ENCODE measurements around the gene BABAM2. TPM values are rescaled to one million over a fixed set of nuclear protein-coding genes. Genes with fewer than 3 reads are reported as not detected.
"Not testable (repeated sequence)": the region's sequence is repeated elsewhere in the genome, so short reads cannot be mapped to it uniquely, and the experiment has no call there.

BABAM2 gene
- total and polyA plus RNA-seq, 2 donors = 17.4 to 34.8 TPM

DNA sequence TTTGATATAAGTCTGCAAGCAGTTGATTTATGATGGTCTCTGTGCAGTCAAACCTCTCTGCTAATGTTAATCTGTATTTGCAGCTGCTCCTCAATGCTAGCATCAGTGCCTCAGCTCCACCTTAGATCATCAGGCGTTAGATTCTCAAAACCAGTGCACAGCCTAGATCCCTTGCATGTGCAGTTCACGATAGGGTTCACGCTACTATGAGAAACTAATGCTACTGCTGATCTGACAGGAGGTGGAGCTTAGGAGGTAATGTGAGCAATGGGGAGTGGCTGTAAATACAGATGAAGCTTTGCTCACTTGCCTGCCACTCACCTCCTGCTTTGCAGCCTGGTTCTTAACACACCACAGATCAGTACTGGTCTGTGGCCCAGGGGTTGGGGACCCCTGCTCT, 18.7 kb upstream of the BABAM2 start:
- no peaks in the 10 kb centered on the region for H3K36me3 ChIP-seq (ENCODE audit: control insufficient read depth in 2 of 2, insufficient read depth in 2 of 2, low read length in 1 of 2)
- 99% methylated on average over 3 of the region's 3 CpGs for WGBS
- H3K9me3 ChIP-seq (ENCODE audit: control insufficient read depth in 2 of 2, insufficient read depth in 1 of 2, low read length in 1 of 2) = no peaks in the 10 kb centered on the region
- no peaks in the 10 kb centered on the region for H3K4me1 ChIP-seq (ENCODE audit: control insufficient read depth in 2 of 2, insufficient read depth in 2 of 2, low read length in 2 of 2)
- H3K27me3 ChIP-seq (ENCODE audit: control insufficient read depth in 2 of 2, insufficient read depth in 1 of 2, low read length in 1 of 2) = no peaks in the 10 kb centered on the region
- no peak overlapping the region for H3K4me3 ChIP-seq (ENCODE audit: low read length in 2 of 2)
- no peak for DNase-seq (ENCODE audit: low read depth in 6 of 9, low spot score in 9 of 9)
- no peak overlapping the region for H3K27ac ChIP-seq (ENCODE audit: low read depth in 1 of 2, low read length in 1 of 2)

DNA sequence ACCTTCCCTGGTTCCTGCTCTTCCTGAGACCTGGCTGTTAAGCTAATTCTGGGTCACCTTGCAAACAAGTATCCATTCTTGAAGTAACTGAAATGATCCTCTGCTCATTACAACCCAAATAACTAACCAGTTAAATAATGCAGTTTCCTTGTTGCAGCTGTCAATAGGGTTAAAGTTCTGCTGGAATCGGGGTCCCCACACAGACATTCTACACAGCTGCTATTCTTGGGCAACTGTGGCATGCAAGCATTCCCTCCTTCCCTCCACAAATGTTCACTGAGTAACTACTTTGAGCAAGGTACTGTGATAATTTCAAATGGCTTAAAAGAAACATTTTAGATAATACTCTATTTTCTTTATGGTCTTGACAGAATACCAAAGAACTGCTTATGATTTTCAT, 17.4 kb upstream of the BABAM2 start:
- 95% methylated on average over 1 of the region's 1 CpG for WGBS
- Histone ChIP-seq H3K4me1 (ENCODE audit: control insufficient read depth in 2 of 2, insufficient read depth in 2 of 2, low read length in 2 of 2) (no peaks in the 10 kb centered on the region), H3K27ac (ENCODE audit: low read depth in 1 of 2, low read length in 1 of 2) (no peak overlapping the region), H3K36me3 (ENCODE audit: control insufficient read depth in 2 of 2, insufficient read depth in 2 of 2, low read length in 1 of 2) (no peaks in the 10 kb centered on the region), H3K27me3 (ENCODE audit: control insufficient read depth in 2 of 2, insufficient read depth in 1 of 2, low read length in 1 of 2) (no peaks in the 10 kb centered on the region), H3K4me3 (ENCODE audit: low read length in 2 of 2) (no peak overlapping the region), H3K9me3 (ENCODE audit: control insufficient read depth in 2 of 2, insufficient read depth in 1 of 2, low read length in 1 of 2) (no peaks in the 10 kb centered on the region)
- no peak for DNase-seq (ENCODE audit: low read depth in 6 of 9, low spot score in 9 of 9)

DNA sequence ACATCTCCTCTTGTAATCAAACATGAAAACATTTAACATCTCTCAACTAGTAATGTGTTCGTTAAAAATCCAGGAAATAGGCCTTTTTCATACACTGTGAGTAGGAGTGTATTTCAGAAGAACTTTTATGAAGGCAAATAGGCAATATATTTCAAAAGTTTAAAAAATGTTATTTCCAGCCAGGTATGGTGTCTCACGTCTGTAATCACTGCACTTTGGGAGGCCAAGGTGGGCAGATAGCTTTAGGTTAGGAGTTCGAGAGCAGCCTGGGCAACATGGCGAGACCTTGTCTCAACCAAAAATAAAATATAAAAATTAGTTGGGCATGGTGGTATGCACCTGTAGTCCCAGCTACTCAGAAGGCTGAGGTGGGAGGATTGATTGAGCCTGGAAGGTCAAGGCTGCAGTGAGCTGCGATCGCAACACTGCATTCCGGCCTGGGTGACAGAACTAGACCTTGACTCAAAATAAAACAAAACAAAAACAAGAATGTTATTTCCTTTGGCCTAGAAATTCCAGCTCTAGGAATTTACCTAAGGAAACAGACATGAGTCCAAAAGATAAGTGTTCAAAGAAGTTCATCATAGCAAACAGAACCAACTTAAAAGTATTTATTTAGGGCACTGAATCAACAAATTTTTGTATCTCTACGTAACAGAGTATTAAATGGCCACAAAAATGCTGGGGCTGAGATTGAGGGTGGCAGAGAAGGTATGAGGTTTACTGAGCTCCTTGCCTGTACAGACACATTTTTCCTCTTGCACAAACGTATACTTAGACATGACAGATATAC, 15.2 kb upstream of the BABAM2 start:
- Histone ChIP-seq H3K36me3 (ENCODE audit: control insufficient read depth in 2 of 2, insufficient read depth in 2 of 2, low read length in 1 of 2) (no peaks in the 10 kb centered on the region), H3K9me3 (ENCODE audit: control insufficient read depth in 2 of 2, insufficient read depth in 1 of 2, low read length in 1 of 2) (no peaks in the 10 kb centered on the region), H3K4me1 (ENCODE audit: control insufficient read depth in 2 of 2, insufficient read depth in 2 of 2, low read length in 2 of 2) (no peaks in the 10 kb centered on the region), H3K27me3 (ENCODE audit: control insufficient read depth in 2 of 2, insufficient read depth in 1 of 2, low read length in 1 of 2) (no peaks in the 10 kb centered on the region), H3K27ac (ENCODE audit: low read depth in 1 of 2, low read length in 1 of 2) (no peak overlapping the region), H3K4me3 (ENCODE audit: low read length in 2 of 2) (no peak overlapping the region)
- no peak for DNase-seq (ENCODE audit: low read depth in 6 of 9, low spot score in 9 of 9)
- 86% methylated on average over 9 of the region's 9 CpGs for WGBS

DNA sequence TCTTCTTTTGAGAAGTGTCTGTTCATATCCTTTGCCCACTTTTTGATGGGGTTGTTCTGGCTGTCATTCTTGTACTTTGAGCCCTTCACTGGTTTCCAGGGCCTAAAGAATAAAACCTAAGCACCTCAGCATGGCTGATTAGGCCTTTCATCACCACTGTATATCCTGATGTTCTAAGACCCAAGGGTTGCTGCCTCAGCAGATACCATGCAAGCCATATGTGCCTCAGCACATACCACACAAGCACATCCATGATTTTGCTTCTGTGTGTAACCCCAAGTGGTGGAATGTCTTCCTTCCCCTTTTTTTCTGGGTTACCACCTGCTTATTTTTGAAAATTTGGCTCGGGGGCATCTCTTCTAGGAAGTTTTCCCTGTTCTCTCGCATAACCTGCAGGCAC, 11.7 kb upstream of the BABAM2 start:
- H3K27ac ChIP-seq (ENCODE audit: low read depth in 1 of 2, low read length in 1 of 2) = no peak overlapping the region
- H3K27me3 ChIP-seq (ENCODE audit: control insufficient read depth in 2 of 2, insufficient read depth in 1 of 2, low read length in 1 of 2) = no peaks in the 10 kb centered on the region
- WGBS = 79% methylated on average over 2 of the region's 2 CpGs
- no peaks in the 10 kb centered on the region for H3K9me3 ChIP-seq (ENCODE audit: control insufficient read depth in 2 of 2, insufficient read depth in 1 of 2, low read length in 1 of 2)
- H3K4me1 ChIP-seq (ENCODE audit: control insufficient read depth in 2 of 2, insufficient read depth in 2 of 2, low read length in 2 of 2) = no peaks in the 10 kb centered on the region
- H3K36me3 ChIP-seq (ENCODE audit: control insufficient read depth in 2 of 2, insufficient read depth in 2 of 2, low read length in 1 of 2) = no peaks in the 10 kb centered on the region
- DNase-seq (ENCODE audit: low read depth in 6 of 9, low spot score in 9 of 9) = no peak
- no peak overlapping the region for H3K4me3 ChIP-seq (ENCODE audit: low read length in 2 of 2)

DNA sequence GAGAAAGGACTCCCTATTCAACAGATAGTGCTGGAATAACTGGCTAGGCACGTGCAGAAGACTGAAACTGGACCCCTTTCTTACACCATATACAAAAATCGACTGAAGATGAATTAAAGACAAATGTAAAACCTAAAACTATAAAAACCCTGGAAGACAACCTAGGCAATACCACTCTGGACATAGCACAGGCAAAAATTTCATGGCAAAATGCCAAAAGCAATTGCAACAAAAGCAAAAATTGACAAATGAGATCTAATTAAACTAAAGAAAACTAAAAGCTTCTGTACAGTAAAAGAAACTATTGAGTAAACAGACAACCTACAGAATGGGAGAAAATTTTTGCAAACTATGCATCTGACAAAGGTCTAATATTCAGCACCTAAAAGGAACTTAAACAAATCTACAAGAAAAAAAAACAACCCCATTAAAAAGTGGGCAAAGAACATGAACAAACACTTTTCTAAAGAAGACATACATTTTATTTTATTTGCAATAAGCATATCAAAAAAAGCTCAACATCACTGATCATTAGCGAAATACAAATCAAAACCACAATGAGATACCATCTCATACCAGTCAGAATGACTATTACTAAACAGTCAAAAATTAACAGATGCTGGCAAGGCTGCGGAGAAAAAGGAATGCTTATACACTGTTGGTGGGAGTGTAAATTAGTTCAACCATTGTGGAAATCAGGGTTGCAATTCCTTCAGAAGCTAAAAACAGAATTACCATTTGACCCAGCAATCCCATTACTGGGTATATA, 8.5 kb upstream of the BABAM2 start:
- H3K9me3 ChIP-seq (ENCODE audit: control insufficient read depth in 2 of 2, insufficient read depth in 1 of 2, low read length in 1 of 2) = not testable (repeated sequence)

DNA sequence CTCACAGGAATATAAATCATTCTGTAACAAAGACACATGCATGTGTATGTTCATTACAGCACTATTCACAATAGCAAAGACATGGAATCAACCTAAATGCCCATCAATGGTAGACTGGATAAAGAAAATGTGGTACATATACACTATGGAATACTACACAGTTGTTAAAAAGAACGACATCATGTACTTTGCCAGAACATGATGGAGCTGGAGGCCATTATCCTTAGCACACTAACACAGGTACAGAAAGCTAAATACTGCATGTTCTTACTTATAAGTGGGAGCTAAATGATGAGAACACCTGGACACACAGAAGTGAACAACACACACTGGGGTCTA, 8.0 kb upstream of the BABAM2 start:
- not testable (repeated sequence) for H3K4me1 ChIP-seq (ENCODE audit: control insufficient read depth in 2 of 2, insufficient read depth in 2 of 2, low read length in 2 of 2); H3K9me3 ChIP-seq (ENCODE audit: control insufficient read depth in 2 of 2, insufficient read depth in 1 of 2, low read length in 1 of 2); DNase-seq (ENCODE audit: low read depth in 6 of 9, low spot score in 9 of 9); H3K36me3 ChIP-seq (ENCODE audit: control insufficient read depth in 2 of 2, insufficient read depth in 2 of 2, low read length in 1 of 2); H3K27ac ChIP-seq (ENCODE audit: low read depth in 1 of 2, low read length in 1 of 2); H3K27me3 ChIP-seq (ENCODE audit: control insufficient read depth in 2 of 2, insufficient read depth in 1 of 2, low read length in 1 of 2); H3K4me3 ChIP-seq (ENCODE audit: low read length in 2 of 2)
- 90% methylated on average over 1 of the region's 1 CpG for WGBS

More for the DNA sequence above, 8.5 kb upstream of the BABAM2 start:
- not testable (repeated sequence) for H3K4me3 ChIP-seq (ENCODE audit: low read length in 2 of 2); H3K4me1 ChIP-seq (ENCODE audit: control insufficient read depth in 2 of 2, insufficient read depth in 2 of 2, low read length in 2 of 2); DNase-seq (ENCODE audit: low read depth in 6 of 9, low spot score in 9 of 9); H3K27me3 ChIP-seq (ENCODE audit: control insufficient read depth in 2 of 2, insufficient read depth in 1 of 2, low read length in 1 of 2); H3K36me3 ChIP-seq (ENCODE audit: control insufficient read depth in 2 of 2, insufficient read depth in 2 of 2, low read length in 1 of 2); H3K27ac ChIP-seq (ENCODE audit: low read depth in 1 of 2, low read length in 1 of 2)
- WGBS = 94% methylated on average over 4 of the region's 4 CpGs

DNA sequence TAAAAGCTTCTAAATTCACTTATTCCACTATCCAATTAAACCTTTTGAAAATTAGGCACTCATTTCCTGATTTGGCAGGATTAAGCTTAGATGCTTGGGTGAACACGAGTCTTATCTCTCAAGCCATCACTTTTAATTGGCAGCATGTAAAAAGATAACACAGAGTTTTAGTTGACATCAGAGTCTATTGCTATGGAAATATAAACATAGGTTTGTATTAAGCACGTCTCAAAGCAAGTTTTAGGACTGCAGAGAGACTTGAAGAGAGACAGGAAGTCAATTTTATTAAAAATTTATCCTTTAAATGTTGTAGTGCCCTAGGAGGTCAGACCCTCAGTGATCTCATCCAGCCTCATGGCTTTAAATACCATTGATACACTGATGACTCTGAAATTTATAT, 5.9 kb upstream of the BABAM2 start:
- Histone ChIP-seq H3K4me1 (ENCODE audit: control insufficient read depth in 2 of 2, insufficient read depth in 2 of 2, low read length in 2 of 2) (peaks cover 0 to under 1% of the 10 kb centered on the region in 2 donors), H3K27ac (ENCODE audit: low read depth in 1 of 2, low read length in 1 of 2) (no peak overlapping the region), H3K36me3 (ENCODE audit: control insufficient read depth in 2 of 2, insufficient read depth in 2 of 2, low read length in 1 of 2) (no peaks in the 10 kb centered on the region), H3K9me3 (ENCODE audit: control insufficient read depth in 2 of 2, insufficient read depth in 1 of 2, low read length in 1 of 2) (no peaks in the 10 kb centered on the region), H3K27me3 (ENCODE audit: control insufficient read depth in 2 of 2, insufficient read depth in 1 of 2, low read length in 1 of 2) (no peaks in the 10 kb centered on the region), H3K4me3 (ENCODE audit: low read length in 2 of 2) (no peak overlapping the region)
- WGBS = 32% methylated on average over 2 of the region's 2 CpGs
- DNase-seq (ENCODE audit: low read depth in 6 of 9, low spot score in 9 of 9) = no peak

DNA sequence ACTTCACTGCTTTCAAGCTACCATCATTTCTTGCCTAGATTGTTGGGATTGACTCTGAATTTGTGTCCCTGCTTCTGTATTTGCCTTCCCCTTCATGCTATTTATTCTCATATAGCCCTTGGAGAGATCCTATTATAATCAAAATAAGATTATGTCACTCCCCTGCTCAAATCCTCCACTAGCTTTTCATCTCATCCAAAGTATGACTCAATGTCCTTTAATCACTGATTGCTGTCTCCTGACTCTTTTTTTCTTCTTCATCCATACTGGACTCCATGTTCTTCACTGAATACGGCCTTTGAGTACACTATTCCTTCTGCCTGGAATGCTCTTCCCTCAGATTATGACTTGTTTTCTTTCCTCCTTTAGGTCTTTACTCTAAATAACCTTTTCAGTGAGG, 5.3 kb upstream of the BABAM2 start:
- DNase-seq (ENCODE audit: low read depth in 6 of 9, low spot score in 9 of 9) = no peak
- no peaks in the 10 kb centered on the region for H3K36me3 ChIP-seq (ENCODE audit: control insufficient read depth in 2 of 2, insufficient read depth in 2 of 2, low read length in 1 of 2)
- WGBS = 90% methylated on average over 1 of the region's 1 CpG
- no peaks in the 10 kb centered on the region for H3K27me3 ChIP-seq (ENCODE audit: control insufficient read depth in 2 of 2, insufficient read depth in 1 of 2, low read length in 1 of 2)
- H3K9me3 ChIP-seq (ENCODE audit: control insufficient read depth in 2 of 2, insufficient read depth in 1 of 2, low read length in 1 of 2) = no peaks in the 10 kb centered on the region
- no peak overlapping the region for H3K4me3 ChIP-seq (ENCODE audit: low read length in 2 of 2)
- H3K27ac ChIP-seq (ENCODE audit: low read depth in 1 of 2, low read length in 1 of 2) = no peak overlapping the region
- peaks cover 3 to 4% of the 10 kb centered on the region in 2 donors for H3K4me1 ChIP-seq (ENCODE audit: control insufficient read depth in 2 of 2, insufficient read depth in 2 of 2, low read length in 2 of 2)

DNA sequence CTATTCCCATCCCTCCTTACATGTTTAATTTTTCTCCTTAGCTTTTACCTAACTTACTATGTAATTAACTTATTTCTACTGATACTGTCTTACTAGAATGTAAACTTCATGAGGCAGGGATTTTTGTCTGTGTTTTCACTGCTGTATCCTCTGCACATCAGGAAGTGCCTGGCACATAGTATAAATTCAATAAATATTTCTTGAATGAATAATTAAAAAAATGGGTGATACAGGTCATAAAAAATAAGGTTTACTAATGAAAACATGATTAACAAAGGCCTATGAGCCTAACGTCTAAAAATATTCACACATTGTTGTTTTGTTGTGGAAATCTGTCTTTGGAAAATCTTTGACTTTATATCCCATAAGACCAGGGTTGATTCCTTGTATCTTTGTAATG, 4.9 kb upstream of the BABAM2 start:
- H3K27me3 ChIP-seq (ENCODE audit: control insufficient read depth in 2 of 2, insufficient read depth in 1 of 2, low read length in 1 of 2) = no peaks in the 10 kb centered on the region
- no peak for DNase-seq (ENCODE audit: low read depth in 6 of 9, low spot score in 9 of 9)
- H3K4me1 ChIP-seq (ENCODE audit: control insufficient read depth in 2 of 2, insufficient read depth in 2 of 2, low read length in 2 of 2) = peaks cover 3 to 4% of the 10 kb centered on the region in 2 donors
- no peaks in the 10 kb centered on the region for H3K36me3 ChIP-seq (ENCODE audit: control insufficient read depth in 2 of 2, insufficient read depth in 2 of 2, low read length in 1 of 2)
- WGBS = 99% methylated on average over 1 of the region's 1 CpG
- no peak overlapping the region for H3K27ac ChIP-seq (ENCODE audit: low read depth in 1 of 2, low read length in 1 of 2)
- H3K4me3 ChIP-seq (ENCODE audit: low read length in 2 of 2) = no peak overlapping the region
- no peaks in the 10 kb centered on the region for H3K9me3 ChIP-seq (ENCODE audit: control insufficient read depth in 2 of 2, insufficient read depth in 1 of 2, low read length in 1 of 2)
